Fibroblast of pulmonary artery (primary cell): Measurements from ENCODE around the gene MDC1.

Experiments used
- DNase-seq: peaks from one replicate; pipeline ENCODE4 v3.0.0-alpha.2; 2010; ENCODE audit warnings: low read depth
- H3K4me3 ChIP-seq: replicated peaks from 2 replicates; pipeline ENCODE4 v1.5.1; 2011; ENCODE audit warnings: low read depth, mild to moderate bottlenecking, control low read depth, low read length, moderate library complexity
- CTCF ChIP-seq: IDR thresholded peaks from 2 replicates; pipeline ENCODE4 v1.5.1; 2011; ENCODE audit warnings: mild to moderate bottlenecking, control low read depth, low read length, inconsistent platforms; ENCODE audit errors: missing control alignments

MDC1 gene

GRCh38 chr6:30683980-30684338 is 33.1 kb downstream of the MDC1 start:
- no peak for TF ChIP-seq CTCF
- no peak for DNase-seq
- H3K4me3 ChIP-seq = peak overlapping the region; percentile 88

GRCh38 chr6:30683183-30683979 is 33.7 kb downstream of the MDC1 start:
- H3K4me3 ChIP-seq = peak overlapping the region; percentile 88
- TF ChIP-seq CTCF = no peak
- peak; percentile 15 for DNase-seq

- peak overlapping the region; percentile 88 for H3K4me3 ChIP-seq
- TF ChIP-seq CTCF = no peak
- DNase-seq = peak; percentile 75
Observed at GRCh38 chr6:30682143-30683117, 34.7 kb downstream of the MDC1 start.

- DNase-seq = no peak
- H3K4me3 ChIP-seq = peak overlapping the region; percentile 88
- TF ChIP-seq CTCF = no peak
Observed at GRCh38 chr6:30681766-30682142, 35.3 kb downstream of the MDC1 start.

- no peak for DNase-seq
- no peak for TF ChIP-seq CTCF
- peak overlapping the region; percentile 29 for H3K4me3 ChIP-seq
Observed at GRCh38 chr6:30679765-30680535, 37.1 kb downstream of the MDC1 start.

GRCh38 chr6:30678964-30679726 is 37.9 kb downstream of the MDC1 start:
- DNase-seq = peak; percentile 82
- H3K4me3 ChIP-seq = peak overlapping the region; percentile 29

More at GRCh38 chr6:30678964-30679726, 37.9 kb downstream of the MDC1 start:
- peak; percentile 90 for TF ChIP-seq CTCF
